GM13977 (cell line): ENCODE data around the gene DDR1.

ENCODE experiments used
- DNase-seq: peaks from one replicate; pipeline ENCODE4 v3.0.0; 2012; ENCODE audit warnings: low spot score
- in situ Hi-C: fragments of 300-500 bp; cut with MboI; formaldehyde crosslinking; loops from one replicate; pipeline ENCODE4 v1.12.0; 2022; ENCODE audit warnings: low sequenced_read_pairs, low pct_unique_long_range_greater_than_20kb, mixed read lengths, inconsistent platforms; ENCODE audit not compliant: unreplicated experiment
- TF ChIP-seq, protein P1 (sequence below): IDR thresholded peaks from 2 replicates; pipeline ENCODE4 v1.5.1; 2012; ENCODE audit warnings: mild to moderate bottlenecking, control low read depth; ENCODE audit not compliant: insufficient read depth; ENCODE audit errors: extremely low read depth, missing control alignments

Gene DDR1

GRCh38 chr6:30883685-30884520, at the start of gene DDR1:
TSS of gene DDR1 (plus strand) at chr6:30884519. CDS start at chr6:30888730, 4,211 bp downstream.
- DNase-seq: peak; percentile 89
- in situ Hi-C loops: no loop called here
- TF ChIP-seq, protein P1, sequence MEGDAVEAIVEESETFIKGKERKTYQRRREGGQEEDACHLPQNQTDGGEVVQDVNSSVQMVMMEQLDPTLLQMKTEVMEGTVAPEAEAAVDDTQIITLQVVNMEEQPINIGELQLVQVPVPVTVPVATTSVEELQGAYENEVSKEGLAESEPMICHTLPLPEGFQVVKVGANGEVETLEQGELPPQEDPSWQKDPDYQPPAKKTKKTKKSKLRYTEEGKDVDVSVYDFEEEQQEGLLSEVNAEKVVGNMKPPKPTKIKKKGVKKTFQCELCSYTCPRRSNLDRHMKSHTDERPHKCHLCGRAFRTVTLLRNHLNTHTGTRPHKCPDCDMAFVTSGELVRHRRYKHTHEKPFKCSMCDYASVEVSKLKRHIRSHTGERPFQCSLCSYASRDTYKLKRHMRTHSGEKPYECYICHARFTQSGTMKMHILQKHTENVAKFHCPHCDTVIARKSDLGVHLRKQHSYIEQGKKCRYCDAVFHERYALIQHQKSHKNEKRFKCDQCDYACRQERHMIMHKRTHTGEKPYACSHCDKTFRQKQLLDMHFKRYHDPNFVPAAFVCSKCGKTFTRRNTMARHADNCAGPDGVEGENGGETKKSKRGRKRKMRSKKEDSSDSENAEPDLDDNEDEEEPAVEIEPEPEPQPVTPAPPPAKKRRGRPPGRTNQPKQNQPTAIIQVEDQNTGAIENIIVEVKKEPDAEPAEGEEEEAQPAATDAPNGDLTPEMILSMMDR: no peak

DNA sequence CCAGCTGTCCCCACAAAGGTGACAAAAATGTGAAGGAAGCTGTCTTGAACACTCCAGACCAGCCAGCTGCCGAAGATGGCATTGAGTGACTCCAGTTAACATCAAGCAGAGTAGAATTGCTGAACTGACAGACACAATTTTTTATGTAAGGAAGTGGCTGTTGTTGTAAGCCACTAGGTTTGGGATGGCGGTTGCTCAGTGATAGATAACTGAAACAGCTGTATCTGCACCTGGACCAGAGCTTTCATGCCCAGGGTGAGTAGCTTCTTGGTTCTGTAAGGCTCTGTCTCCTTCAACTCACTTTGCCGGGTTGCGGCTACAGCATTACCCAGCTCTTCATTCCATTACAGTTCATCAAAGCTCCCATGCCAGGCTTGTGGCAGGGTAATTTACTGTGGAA, 49.7 kb upstream of the DDR1 start:
- in situ Hi-C loops: no loop called here
- no peak for DNase-seq
- TF ChIP-seq, protein P1: no peak

DNA sequence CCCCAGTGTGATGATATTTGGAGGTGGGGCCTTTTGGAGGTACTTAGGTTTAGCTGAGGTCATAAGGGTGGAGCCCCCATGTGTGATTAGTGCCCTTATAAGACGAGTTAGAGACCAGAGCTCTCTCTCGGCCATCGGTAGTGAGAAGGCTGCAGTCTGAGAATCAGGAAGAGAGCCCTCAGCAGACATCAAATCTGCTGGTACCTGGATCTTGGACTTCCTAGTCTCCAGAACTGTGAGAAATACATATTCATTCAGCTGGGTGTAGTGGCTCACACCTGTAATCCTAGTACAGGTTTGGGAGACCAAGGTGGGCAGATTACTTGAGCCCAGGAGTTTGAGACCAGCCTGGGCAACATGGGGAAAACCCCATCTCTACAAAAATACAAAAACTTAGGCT, 48.7 kb upstream of the DDR1 start:
- in situ Hi-C loops: no loop called here
- TF ChIP-seq, protein P1: no peak
- DNase-seq: no peak

- in situ Hi-C loops: no loop called here
- DNase-seq: no peak
- TF ChIP-seq, protein P1: no peak
These were observed 47.9 kb upstream of the DDR1 start for GRCh38 chr6:30836431-30836866.

GRCh38 chr6:30836957-30837356, 47.4 kb upstream of the DDR1 start:
- in situ Hi-C loops: no loop called here
- TF ChIP-seq, protein P1: no peak
- no peak for DNase-seq

DNA sequence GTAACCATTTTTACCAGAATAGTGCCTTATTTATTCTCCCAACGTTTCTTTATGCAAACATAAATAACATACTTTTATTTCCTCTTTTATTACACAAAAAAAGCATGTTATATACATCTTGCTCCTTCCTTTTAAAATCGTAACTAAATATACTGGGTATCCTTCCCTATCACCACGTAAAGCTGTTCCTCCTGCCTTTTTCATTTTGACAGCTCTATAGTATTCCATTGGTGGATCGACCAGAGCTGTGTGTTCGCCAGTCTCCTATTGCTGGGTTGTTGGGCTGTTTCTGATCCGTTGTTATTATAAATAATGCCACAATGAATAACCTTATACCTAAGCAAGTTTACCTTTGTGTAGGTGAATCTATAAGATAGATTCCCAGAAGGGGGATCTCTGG, 46.9 kb upstream of the DDR1 start:
- DNase-seq: no peak
- TF ChIP-seq, protein P1: no peak
- in situ Hi-C loops: no loop called here
